ENCODE results near the gene HMMR.

GRCh38 chr5:163505368-163506094 lies 45.1 kb downstream of the HMMR start, which contains the start of gene MAT2B:
- TF ChIP-seq POLR2A (IDR thresholded peaks at IDR 0.05), result peak; percentile 89
- TF ChIP-seq CTCF (IDR thresholded peaks at IDR 0.05), result peak in 2 of 3 donors; percentile 33 to 37

Data from breast epithelium (tissue), 3 donors.